NCI-H1436 treated with DMSO at 0.1 percent for 48 hours (cell line): Measurements from ENCODE around the gene SPRYD3.
"Not testable (repeated sequence)": the region's sequence is repeated elsewhere in the genome, so short reads cannot be mapped to it uniquely, and the experiment has no call there.

ENCODE experiments used
- DNase-seq: peaks from one replicate; lab custom pipeline; 2025; lab: John Stamatoyannopoulos, UW

The SPRYD3 gene

GRCh38 chr12:53101931-53102781 lies 23.0 kb upstream of the SPRYD3 start:
- DNase-seq: no peak

GRCh38 chr12:53101266-53101665 lies 22.1 kb upstream of the SPRYD3 start:
- no peak for DNase-seq

GRCh38 chr12:53100466-53101151 lies 21.4 kb upstream of the SPRYD3 start:
- no peak for DNase-seq

- no peak for DNase-seq
Measured at GRCh38 chr12:53099071-53099882, 20.1 kb upstream of the SPRYD3 start.

GRCh38 chr12:53098354-53098981 lies 19.3 kb upstream of the SPRYD3 start:
- no peak for DNase-seq

GRCh38 chr12:53097564-53098353 lies 18.6 kb upstream of the SPRYD3 start, which contains the start of gene IGFBP6:
TSS of gene IGFBP6 (plus strand) at chr12:53097667. CDS start at chr12:53097718, 51 bp downstream.
- DNase-seq: no peak

GRCh38 chr12:53097207-53097563 lies 18.0 kb upstream of the SPRYD3 start:
- no peak for DNase-seq

- no peak for DNase-seq
Measured at GRCh38 chr12:53096759-53097158, 17.6 kb upstream of the SPRYD3 start.

- no peak for DNase-seq
Measured at GRCh38 chr12:53096089-53096741, 17.0 kb upstream of the SPRYD3 start.

GRCh38 chr12:53095596-53095895 lies 16.4 kb upstream of the SPRYD3 start:
- DNase-seq: not testable (repeated sequence)

- DNase-seq: not testable (repeated sequence)
Measured at GRCh38 chr12:53094796-53095595, 15.8 kb upstream of the SPRYD3 start.

- no peak for DNase-seq
Measured at GRCh38 chr12:53094394-53094787, 15.2 kb upstream of the SPRYD3 start.

GRCh38 chr12:53093777-53094393 lies 14.7 kb upstream of the SPRYD3 start:
- no peak for DNase-seq

GRCh38 chr12:53091756-53092155 lies 12.6 kb upstream of the SPRYD3 start:
- DNase-seq: no peak

GRCh38 chr12:53090554-53090953 lies 11.4 kb upstream of the SPRYD3 start:
- no peak for DNase-seq

GRCh38 chr12:53090105-53090504 lies 10.9 kb upstream of the SPRYD3 start:
- no peak for DNase-seq

GRCh38 chr12:53086361-53086760 lies 7.2 kb upstream of the SPRYD3 start:
- DNase-seq: no peak

GRCh38 chr12:53082637-53083175 lies 3.5 kb upstream of the SPRYD3 start:
- no peak for DNase-seq
